ENCODE results near the gene DENND1B. TPM values are rescaled to one million over a fixed set of nuclear protein-coding genes. Genes with fewer than 3 reads are reported as not detected.

DENND1B gene
- total RNA-seq, 4 donors from 2014 or later = 1.8 to 37.5 (median 19.5) TPM

GRCh38 chr1:197638316-197638715 is 137.0 kb downstream of the DENND1B start:
- no peak for TF ChIP-seq POLR2A (IDR thresholded peaks at IDR 0.05)
- TF ChIP-seq CTCF (IDR thresholded peaks at IDR 0.05) = no peak
- intact Hi-C loops (cut with DNase I; ENCODE audit: low total_unique reads) = no loop called here

GRCh38 chr1:197637406-197637805 is 137.9 kb downstream of the DENND1B start:
- Histone ChIP-seq H3K36me3 (no peaks in the 10 kb centered on the region), H3K27me3 (no peaks in the 10 kb centered on the region), H3K9me3 (no peaks in the 10 kb centered on the region), H3K4me1 (no peaks in the 10 kb centered on the region), H3K4me3 (no peak overlapping the region), H3K27ac (no peak overlapping the region)
- intact Hi-C loops (cut with DNase I; ENCODE audit: low total_unique reads) = no loop called here
- DNase-seq = no peak
- TF ChIP-seq POLR2A (IDR thresholded peaks at IDR 0.05) (no peak), CTCF (IDR thresholded peaks at IDR 0.05) (no peak)

More at GRCh38 chr1:197638316-197638715, 137.0 kb downstream of the DENND1B start:
- Histone ChIP-seq H3K9me3 (no peaks in the 10 kb centered on the region), H3K27ac (no peak overlapping the region), H3K4me1 (no peaks in the 10 kb centered on the region), H3K4me3 (no peak overlapping the region), H3K36me3 (no peaks in the 10 kb centered on the region), H3K27me3 (no peaks in the 10 kb centered on the region)
- no peak for DNase-seq

- no peaks in the 10 kb centered on the region for H3K9me3 ChIP-seq
- no peak for TF ChIP-seq CTCF (IDR thresholded peaks at IDR 0.05)
- no peak for TF ChIP-seq POLR2A (IDR thresholded peaks at IDR 0.05)
- no peaks in the 10 kb centered on the region for H3K36me3 ChIP-seq
- H3K4me3 ChIP-seq = no peak overlapping the region
- no peaks in the 10 kb centered on the region for H3K4me1 ChIP-seq
- no peak overlapping the region for H3K27ac ChIP-seq
- intact Hi-C loops (cut with DNase I; ENCODE audit: low total_unique reads) = no loop called here
- H3K27me3 ChIP-seq = no peaks in the 10 kb centered on the region
- no peak for DNase-seq
Observed at GRCh38 chr1:197633447-197634078, 141.7 kb downstream of the DENND1B start.

DNA sequence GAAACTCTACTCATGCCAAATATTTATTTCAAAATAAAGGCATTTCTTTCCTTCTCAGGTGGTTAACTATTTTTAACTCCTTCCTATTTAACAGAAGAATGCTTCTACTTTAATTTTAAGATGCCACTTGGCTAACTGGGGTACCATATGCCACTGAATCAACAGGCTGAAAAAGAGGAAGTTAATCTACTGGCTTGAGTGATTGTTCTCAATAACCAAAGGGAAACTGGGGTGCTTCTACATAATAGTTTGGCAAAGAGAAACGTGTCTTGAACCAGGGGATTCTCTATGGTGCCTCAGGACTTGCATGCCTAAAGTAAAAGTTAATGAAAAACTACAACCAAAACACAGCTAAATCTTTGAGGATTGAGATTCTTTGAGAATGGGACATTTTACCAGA is 142.6 kb downstream of the DENND1B start:
- DNase-seq = no peak
- Histone ChIP-seq H3K36me3 (no peaks in the 10 kb centered on the region), H3K4me3 (no peak overlapping the region), H3K4me1 (no peaks in the 10 kb centered on the region), H3K9me3 (no peaks in the 10 kb centered on the region), H3K27me3 (no peaks in the 10 kb centered on the region), H3K27ac (no peak overlapping the region)
- intact Hi-C loops (cut with DNase I; ENCODE audit: low total_unique reads) = no loop called here
- no peak for TF ChIP-seq POLR2A (IDR thresholded peaks at IDR 0.05)
- no peak for TF ChIP-seq CTCF (IDR thresholded peaks at IDR 0.05)

GRCh38 chr1:197632005-197632404 is 143.3 kb downstream of the DENND1B start:
- intact Hi-C loops (cut with DNase I; ENCODE audit: low total_unique reads) = no loop called here

More at GRCh38 chr1:197632005-197632404, 143.3 kb downstream of the DENND1B start:
- TF ChIP-seq POLR2A (IDR thresholded peaks at IDR 0.05) = no peak
- TF ChIP-seq CTCF (IDR thresholded peaks at IDR 0.05) = no peak
- no peak overlapping the region for H3K4me3 ChIP-seq
- no peak overlapping the region for H3K27ac ChIP-seq
- no peaks in the 10 kb centered on the region for H3K9me3 ChIP-seq
- H3K36me3 ChIP-seq = no peaks in the 10 kb centered on the region
- no peaks in the 10 kb centered on the region for H3K27me3 ChIP-seq
- no peak for DNase-seq
- no peaks in the 10 kb centered on the region for H3K4me1 ChIP-seq
